Keratinocyte (primary cell): ENCODE measurements around the gene CAMSAP1.

ENCODE experiments used
- EZH2 ChIP-seq: IDR thresholded peaks from one replicate; pipeline ENCODE4 v1.6.1; 2012; ENCODE audit warnings: inconsistent platforms, mild to moderate bottlenecking, low read length, moderate library complexity
- TF ChIP-seq, protein P1 (sequence below), 3 experiments: IDR thresholded peaks in 1 of 3; conservative IDR thresholded peaks in 1 of 3; optimal IDR thresholded peaks in 1 of 3; 2 replicates in 2 of 3; 3 replicates in 1 of 3; pipeline versions ENCODE3 to v1.5.1; 2011; ENCODE audit warnings: low read length in 3 of 3, mild to moderate bottlenecking in 3 of 3, moderate library complexity in 2 of 3, control low read depth in 1 of 3, inconsistent platforms in 1 of 3; ENCODE audit not compliant: insufficient read depth in 2 of 3; ENCODE audit errors: extremely low read depth in 1 of 3

DNA sequence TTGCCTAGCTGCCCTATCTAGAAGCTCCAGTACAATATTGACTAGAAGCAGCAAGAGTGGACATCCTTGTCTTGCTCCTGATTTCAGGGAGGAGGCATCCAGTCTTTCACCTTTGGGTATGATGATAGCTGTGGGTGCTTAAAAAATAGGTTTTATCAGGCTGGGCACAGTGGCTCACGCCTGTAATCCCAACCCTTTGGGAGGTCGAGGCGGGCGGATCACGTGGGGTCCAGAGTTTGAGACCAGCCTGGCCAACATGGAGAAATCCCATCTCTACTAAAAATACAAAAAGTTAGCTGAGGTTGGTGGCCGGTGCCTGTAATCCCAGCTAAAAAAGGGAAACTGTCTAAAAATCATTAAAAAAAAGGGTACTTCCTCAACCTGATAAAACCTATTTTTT lies 2.0 kb upstream of the CAMSAP1 start:
- TF ChIP-seq, protein P1, sequence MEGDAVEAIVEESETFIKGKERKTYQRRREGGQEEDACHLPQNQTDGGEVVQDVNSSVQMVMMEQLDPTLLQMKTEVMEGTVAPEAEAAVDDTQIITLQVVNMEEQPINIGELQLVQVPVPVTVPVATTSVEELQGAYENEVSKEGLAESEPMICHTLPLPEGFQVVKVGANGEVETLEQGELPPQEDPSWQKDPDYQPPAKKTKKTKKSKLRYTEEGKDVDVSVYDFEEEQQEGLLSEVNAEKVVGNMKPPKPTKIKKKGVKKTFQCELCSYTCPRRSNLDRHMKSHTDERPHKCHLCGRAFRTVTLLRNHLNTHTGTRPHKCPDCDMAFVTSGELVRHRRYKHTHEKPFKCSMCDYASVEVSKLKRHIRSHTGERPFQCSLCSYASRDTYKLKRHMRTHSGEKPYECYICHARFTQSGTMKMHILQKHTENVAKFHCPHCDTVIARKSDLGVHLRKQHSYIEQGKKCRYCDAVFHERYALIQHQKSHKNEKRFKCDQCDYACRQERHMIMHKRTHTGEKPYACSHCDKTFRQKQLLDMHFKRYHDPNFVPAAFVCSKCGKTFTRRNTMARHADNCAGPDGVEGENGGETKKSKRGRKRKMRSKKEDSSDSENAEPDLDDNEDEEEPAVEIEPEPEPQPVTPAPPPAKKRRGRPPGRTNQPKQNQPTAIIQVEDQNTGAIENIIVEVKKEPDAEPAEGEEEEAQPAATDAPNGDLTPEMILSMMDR (optimal IDR thresholded peaks at IDR 0.05 in 1 of 3, IDR thresholded peaks at IDR 0.05 in 1 of 3, conservative IDR thresholded peaks at IDR 0.05 in 1 of 3; ENCODE audit: extremely low read depth in 1 of 3, insufficient read depth in 2 of 3, low read length in 3 of 3), result no peak
- no peak for TF ChIP-seq EZH2
